Mesodermal cell (in vitro differentiated cells): ENCODE data around the gene TMEM191C.
"Not testable (repeated sequence)": the region's sequence is repeated elsewhere in the genome, so short reads cannot be mapped to it uniquely, and the experiment has no call there.

ENCODE experiments used
- H3K27ac ChIP-seq: 2 replicates; pipeline ENCODE4 v1.7.0; 2013; ENCODE audit warnings: mild to moderate bottlenecking, low read depth, low read length, moderate library complexity; ENCODE audit not compliant: severe bottlenecking
- H3K36me3 ChIP-seq: 2 replicates; pipeline ENCODE4 v1.7.1; 2013; ENCODE audit warnings: mild to moderate bottlenecking, low read length, moderate library complexity; ENCODE audit not compliant: control insufficient read depth, insufficient read depth
- H3K4me1 ChIP-seq: one replicate; pipeline ENCODE4 v1.7.1; 2013; ENCODE audit warnings: mild to moderate bottlenecking, low read length; ENCODE audit not compliant: insufficient read depth, control insufficient read depth, poor library complexity, severe bottlenecking
- H3K4me3 ChIP-seq: 2 replicates; pipeline ENCODE4 v1.7.0; 2013; ENCODE audit warnings: low read length, control low read depth, mild to moderate bottlenecking; ENCODE audit not compliant: insufficient read depth, poor library complexity, severe bottlenecking; ENCODE audit errors: extremely low read depth
- H3K9me3 ChIP-seq: 2 replicates; pipeline ENCODE4 v1.7.1; 2013; ENCODE audit warnings: mild to moderate bottlenecking, low read length, moderate library complexity; ENCODE audit not compliant: control insufficient read depth
- WGBS, 2 experiments: methylation state at CpG; one replicate each; pipeline ENCODE4 v1.1.5; 2013; ENCODE audit warnings: missing lambda C conversion rate in 2 of 2; ENCODE audit not compliant: insufficient coverage in 2 of 2; 5-methylcytosine and 5-hydroxymethylcytosine counted together

The TMEM191C gene

DNA sequence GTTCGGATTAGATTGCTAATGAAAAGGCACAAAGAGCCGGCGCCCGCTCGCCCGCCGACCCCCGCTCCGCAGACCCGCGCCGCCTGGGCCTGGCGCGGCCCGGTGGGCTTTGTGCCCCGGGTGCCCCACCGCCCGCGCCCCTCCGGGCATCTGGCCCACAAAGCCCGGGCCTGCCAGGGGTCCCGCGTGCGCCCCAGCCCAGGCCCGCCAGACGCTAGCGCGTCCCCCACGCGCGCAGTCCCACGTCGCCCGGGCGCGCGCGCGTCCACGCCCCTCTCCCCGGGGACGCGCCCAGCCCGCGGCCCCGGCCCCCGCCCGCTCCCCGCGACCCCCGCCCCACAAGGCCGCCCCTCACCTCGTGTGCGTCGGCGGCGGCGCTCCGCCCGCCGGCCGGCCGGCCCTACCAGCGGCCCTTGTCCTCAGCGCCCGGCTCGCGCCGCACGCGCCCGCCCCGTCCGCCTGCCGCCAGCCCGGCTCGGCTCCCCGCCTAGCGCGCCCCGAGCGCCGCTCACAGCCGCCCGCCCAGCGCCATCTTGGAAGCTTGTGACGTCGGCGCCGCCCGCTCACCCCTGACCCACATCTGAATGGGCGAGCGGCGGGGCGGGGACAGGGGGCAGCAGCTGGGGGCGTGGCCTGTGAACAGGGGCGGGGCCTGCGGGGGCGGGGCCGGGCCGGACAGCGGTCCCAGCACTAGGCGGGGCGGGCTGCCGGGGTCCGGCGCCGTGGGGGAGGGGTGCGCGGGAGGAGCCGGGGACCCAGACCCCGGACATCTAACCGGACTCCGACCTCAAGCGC lies 50.0 kb downstream of the TMEM191C start:
- not testable (repeated sequence) for H3K9me3 ChIP-seq, H3K4me3 ChIP-seq, H3K36me3 ChIP-seq, H3K4me1 ChIP-seq, H3K27ac ChIP-seq
- no CpG with 5 or more reads among the region's 115 CpGs for WGBS, 2 experiments
